HG03280 (cell line): ENCODE results near the gene OR1L8.
"Not testable (repeated sequence)": the region's sequence is repeated elsewhere in the genome, so short reads cannot be mapped to it uniquely, and the experiment has no call there.

ENCODE experiments used
- ATAC-seq: cut with Tn5 transposase; IDR thresholded peaks from one replicate; pipeline ENCODE4 v1.9.1; 2021; ENCODE audit warnings: mild to moderate bottlenecking, moderate library complexity; ENCODE audit not compliant: unreplicated experiment

OR1L8 gene

DNA sequence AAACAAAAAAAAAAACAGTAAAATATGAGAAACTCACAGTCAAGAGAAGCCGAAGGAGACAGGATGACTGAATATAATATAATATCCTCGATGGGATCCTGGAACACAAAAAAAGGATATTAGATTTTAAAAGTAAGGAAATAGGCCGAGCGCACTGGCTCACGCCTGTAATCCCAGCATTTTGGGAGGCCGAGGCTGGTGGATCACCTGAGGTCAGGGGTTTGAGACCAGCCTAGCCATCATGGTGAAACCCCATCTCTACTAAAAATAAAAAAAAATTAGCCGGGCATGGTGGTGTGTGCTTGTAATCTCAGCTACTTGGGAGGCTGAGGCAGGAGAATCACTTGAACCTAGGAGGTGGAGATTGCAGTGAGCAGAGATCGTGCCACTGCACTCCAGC is at the start of gene OR1L8:
Gene OR1L8, minus strand, starts transcription at position 101 of the 400 bp plus-strand sequence. CDS start 14,907 bp downstream, outside the sequence.
- ATAC-seq = not testable (repeated sequence)

DNA sequence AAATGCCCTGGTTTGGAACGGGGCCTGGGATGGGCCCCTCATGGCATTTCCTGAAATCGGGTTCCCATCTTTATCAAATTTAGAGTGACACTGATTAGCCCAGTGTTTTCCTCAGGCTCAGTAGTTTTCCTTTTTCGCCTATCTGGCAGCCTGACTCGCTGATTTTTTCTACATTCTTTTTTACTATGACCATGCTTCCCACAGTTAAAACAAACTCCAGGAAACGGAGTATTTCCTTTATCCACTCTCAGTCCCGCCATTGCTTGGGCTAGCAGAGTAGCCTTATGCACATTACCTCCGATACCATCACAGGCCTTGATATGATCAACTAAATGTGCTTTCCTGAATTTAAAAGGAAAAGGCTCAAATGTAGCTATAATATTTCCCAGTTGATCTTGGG is 36.8 kb upstream of the OR1L8 start:
- ATAC-seq = no peak

GRCh38 chr9:122614362-122614761 is 31.2 kb upstream of the OR1L8 start, which contains the start of gene OR1Q1:
Gene OR1Q1, plus strand, starts transcription at chr9:122614738. Its CDS starts 0 bp downstream, at chr9:122614738.
- ATAC-seq = no peak

DNA sequence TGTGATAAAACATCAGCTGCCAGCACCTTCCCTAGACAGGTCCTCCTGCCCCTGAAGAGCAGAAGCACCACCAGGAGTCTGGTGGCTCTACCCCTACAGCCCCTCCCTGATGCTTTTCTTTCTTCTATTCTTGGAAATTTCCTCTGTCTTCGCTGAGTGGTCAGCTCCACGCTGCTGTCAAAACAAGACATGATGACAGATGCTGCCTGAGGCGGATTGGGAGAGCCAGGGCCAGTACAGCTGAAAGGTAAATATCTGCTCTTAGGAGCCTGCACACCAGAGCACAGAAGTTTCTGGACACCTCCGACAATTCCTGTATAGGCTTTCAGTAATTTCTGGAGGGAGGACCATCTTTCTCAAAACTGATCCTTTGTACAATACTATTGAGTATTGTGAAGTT is 26.6 kb upstream of the OR1L8 start:
- no peak for ATAC-seq

DNA sequence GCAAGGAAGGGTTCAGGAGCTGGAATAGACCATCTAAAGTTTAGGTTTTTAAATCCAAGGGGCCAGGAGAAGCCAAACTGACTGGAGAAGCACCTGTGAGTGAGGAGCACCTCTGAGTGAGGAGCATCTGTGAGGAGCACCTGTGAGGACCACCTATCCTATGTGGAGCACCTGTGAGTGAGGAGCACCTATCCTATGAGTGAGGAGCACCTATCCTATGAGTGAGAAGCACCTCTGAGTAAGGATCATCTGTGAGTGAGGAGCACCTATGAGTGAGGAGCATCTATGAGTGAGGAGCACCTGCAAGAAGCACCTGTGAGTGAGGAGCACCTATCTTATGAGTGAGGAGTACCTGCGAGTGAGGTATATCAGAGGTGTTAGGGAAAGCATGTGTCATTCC is 23.4 kb upstream of the OR1L8 start:
- ATAC-seq = no peak

DNA sequence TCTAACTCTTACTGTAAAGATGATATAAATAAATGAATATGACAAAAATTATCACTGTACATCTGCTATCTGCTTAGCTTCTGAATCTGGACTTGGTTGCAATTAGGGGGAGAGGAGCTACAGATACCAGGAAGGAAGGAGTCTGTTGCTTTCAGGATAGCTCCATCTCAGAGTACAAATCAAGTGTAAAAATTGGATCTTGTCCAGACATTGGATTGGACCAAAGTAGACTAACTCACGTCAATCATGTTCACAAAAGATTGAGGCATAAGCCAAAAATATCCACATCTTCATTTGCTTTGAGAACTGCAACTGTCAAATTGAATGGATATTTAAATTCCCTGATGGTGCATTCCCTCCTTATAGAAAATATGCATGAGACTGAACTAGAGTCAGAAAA is 22.5 kb upstream of the OR1L8 start:
- no peak for ATAC-seq

- ATAC-seq = no peak
These were observed 2.8 kb downstream of the OR1L8 start for GRCh38 chr9:122580360-122580759.

DNA sequence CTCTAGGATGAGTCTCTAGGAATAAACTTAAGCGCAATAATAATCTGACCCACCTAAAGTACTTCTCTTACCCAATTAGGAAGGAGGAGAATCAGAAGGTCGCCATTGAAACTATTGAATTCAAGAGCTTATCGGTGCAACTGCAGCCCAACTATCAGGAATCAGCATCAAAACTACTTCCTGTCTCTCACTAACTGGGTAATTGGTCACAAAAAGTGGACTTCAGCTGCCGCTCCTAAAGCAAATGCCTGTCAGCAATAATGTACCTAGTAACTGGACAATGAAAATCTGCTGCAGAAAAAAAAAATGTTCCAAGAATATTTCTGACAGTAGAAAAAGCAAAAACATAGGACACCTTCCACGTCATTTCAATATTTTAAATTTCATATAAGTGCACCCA is 3.3 kb downstream of the OR1L8 start:
- no peak for ATAC-seq

GRCh38 chr9:122572456-122572855 is 10.7 kb downstream of the OR1L8 start:
- no peak for ATAC-seq

- no peak for ATAC-seq
These were observed 15.3 kb downstream of the OR1L8 start for GRCh38 chr9:122567901-122568300.

- no peak for ATAC-seq
These were observed 20.9 kb downstream of the OR1L8 start for GRCh38 chr9:122562134-122562760.

- no peak for ATAC-seq
These were observed 21.7 kb downstream of the OR1L8 start for GRCh38 chr9:122561446-122561845.

- no peak for ATAC-seq
These were observed 30.4 kb downstream of the OR1L8 start, which contains the start of gene OR1N2 for GRCh38 chr9:122552812-122553211. Gene OR1N2, plus strand, starts transcription at chr9:122553112. Its CDS starts 100 bp downstream, at chr9:122553212.

GRCh38 chr9:122551371-122551770 is 31.8 kb downstream of the OR1L8 start:
- no peak for ATAC-seq

GRCh38 chr9:122546196-122546595 is 37.0 kb downstream of the OR1L8 start:
- ATAC-seq = no peak

GRCh38 chr9:122538757-122539156 is 44.4 kb downstream of the OR1L8 start:
- ATAC-seq = no peak

- ATAC-seq = not testable (repeated sequence)
These were observed 46.1 kb downstream of the OR1L8 start for GRCh38 chr9:122537066-122537465.

- ATAC-seq = no peak
These were observed 47.0 kb downstream of the OR1L8 start for GRCh38 chr9:122536134-122536533.

- not testable (repeated sequence) for ATAC-seq
These were observed 52.0 kb downstream of the OR1L8 start for GRCh38 chr9:122531157-122531556.

DNA sequence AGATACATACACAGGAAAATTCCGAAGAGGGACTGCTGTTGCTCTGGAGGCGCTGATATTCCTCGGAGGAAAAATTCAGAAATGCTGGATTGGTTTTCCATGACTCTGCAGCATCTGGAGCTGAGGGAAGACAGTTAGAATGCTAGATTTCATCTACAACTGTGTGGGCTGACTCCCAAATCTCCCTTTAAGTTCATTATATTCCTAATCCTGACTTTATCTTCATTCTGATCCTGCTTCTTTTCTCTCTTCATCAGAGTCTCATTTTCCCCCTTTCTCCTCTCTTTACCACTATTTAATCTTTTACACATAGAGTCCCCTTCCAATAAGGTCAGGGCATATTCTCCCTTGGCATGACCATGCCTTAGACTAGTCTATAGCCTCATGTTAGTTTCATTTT is 56.0 kb downstream of the OR1L8 start, which contains the start of gene OR1N1:
Gene OR1N1, minus strand, starts transcription at position 101 of the 400 bp plus-strand sequence. Its CDS starts 0 bp downstream, at position 101.
- ATAC-seq = no peak

GRCh38 chr9:122526602-122527001 is 56.6 kb downstream of the OR1L8 start:
- no peak for ATAC-seq

DNA sequence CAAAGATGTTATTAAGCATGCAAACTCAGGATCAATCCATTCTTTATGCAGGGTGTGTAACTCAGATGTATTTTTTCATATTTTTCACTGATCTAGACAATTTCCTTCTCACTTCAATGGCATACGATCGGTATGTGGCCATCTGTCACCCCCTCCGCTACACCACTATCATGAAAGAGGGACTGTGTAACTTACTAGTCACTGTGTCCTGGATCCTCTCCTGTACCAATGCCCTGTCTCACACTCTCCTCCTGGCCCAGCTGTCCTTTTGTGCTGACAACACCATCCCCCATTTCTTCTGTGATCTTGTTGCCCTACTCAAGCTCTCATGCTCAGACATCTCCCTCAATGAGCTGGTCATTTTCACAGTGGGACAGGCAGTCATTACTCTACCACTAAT is 63.8 kb downstream of the OR1L8 start:
- ATAC-seq = no peak

DNA sequence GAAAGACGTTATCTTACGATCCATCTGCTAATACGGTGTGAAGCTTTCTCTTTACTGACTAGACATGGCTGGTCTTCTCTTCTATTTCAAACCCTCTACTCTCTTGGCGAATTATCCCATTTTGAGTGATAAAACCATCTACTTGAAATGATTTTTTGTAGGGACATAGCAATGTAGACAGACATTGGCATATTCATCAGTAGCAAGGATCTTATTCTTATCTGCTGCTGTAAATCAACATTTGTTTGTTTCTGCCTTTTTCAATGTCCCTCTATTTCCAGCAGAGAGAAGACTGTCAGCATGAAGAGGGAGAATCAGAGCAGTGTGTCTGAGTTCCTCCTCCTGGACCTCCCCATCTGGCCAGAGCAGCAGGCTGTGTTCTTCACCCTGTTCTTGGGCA is 64.3 kb downstream of the OR1L8 start, which contains the start of gene OR1J4:
Gene OR1J4, plus strand, starts transcription at position 301 of the 400 bp plus-strand sequence. Its CDS starts 0 bp downstream, at position 301.
- ATAC-seq = no peak
